Activated effector memory CD4-positive, alpha-beta T cell treated with anti-CD3 and anti-CD28 coated beads, Interleukin-2, amount 50 U/mL, for 16 hours (primary cell): ENCODE results near the gene PMIS2.

Source experiments
- DNase-seq: peaks from one replicate; pipeline ENCODE4 v3.0.0-alpha.2; 2020

The PMIS2 gene

GRCh38 chr19:35633727-35634440 is 47.9 kb downstream of the PMIS2 start:
- no peak for DNase-seq

GRCh38 chr19:35636651-35637050 is 50.7 kb downstream of the PMIS2 start:
- no peak for DNase-seq
